ENCODE results near the gene GLMN. TPM values are rescaled to one million over a fixed set of nuclear protein-coding genes. Genes with fewer than 3 reads are reported as not detected.

The GLMN gene
- polyA plus RNA-seq, 5 donors, result 27.0 to 36.9 (median 29.7) TPM

DNA sequence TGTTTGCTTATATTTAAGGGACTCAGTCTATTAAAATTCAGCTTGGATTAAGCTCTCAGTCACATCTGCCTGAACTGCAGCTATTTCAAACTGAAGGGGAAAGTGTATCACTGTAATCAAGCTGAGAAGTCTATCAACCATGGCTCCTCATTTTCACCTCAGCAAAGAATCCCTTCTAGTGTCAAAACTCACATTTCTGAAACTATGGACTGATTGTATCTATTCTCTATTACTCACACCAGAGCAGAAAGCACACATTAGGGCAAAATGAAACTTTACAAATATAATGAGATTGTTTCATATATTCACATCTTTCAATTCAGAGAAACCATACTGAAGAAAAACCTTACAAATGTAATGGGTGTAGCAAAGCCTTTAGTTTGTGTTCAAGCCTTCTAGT lies 95.7 kb downstream of the GLMN start:
- no peak for DNase-seq

- no peak for DNase-seq
Observed at GRCh38 chr1:92201973-92202372, 96.8 kb downstream of the GLMN start.

Other genes with a start within 250 kb of the GLMN start
- under 1 TPM in 4 of 5 donors, not detected in 1; 0.35 to 0.79 (median 0.47) TPM for gene SETSIP, start 223.6 kb downstream of the GLMN start, polyA plus RNA-seq (ENCODE audit: insufficient read depth in 1 of 5, insufficient read length in 5 of 5, low replicate concordance in 1 of 5)
- gene BTBD8, start 218.6 kb downstream of the GLMN start, polyA plus RNA-seq (ENCODE audit: insufficient read depth in 1 of 5, insufficient read length in 5 of 5, low replicate concordance in 1 of 5), result 10 to 100 TPM in 2 of 5 donors, 1 to 10 TPM in 3; 4.1 to 14.1 (median 9.8) TPM
- gene C1orf146, start 81.1 kb downstream of the GLMN start, polyA plus RNA-seq (ENCODE audit: insufficient read depth in 1 of 5, insufficient read length in 5 of 5, low replicate concordance in 1 of 5), result under 1 TPM in 3 of 5 donors, not detected in 2; 0.14 to 0.37 (median 0.32) TPM
- gene RPAP2, start 72 bp upstream of the GLMN start, polyA plus RNA-seq (ENCODE audit: insufficient read depth in 1 of 5, insufficient read length in 5 of 5, low replicate concordance in 1 of 5), result 10 to 100 TPM; 21.1 to 37.5 (median 33.2) TPM
- under 1 TPM; 0.48 to 0.67 (median 0.55) TPM for gene GFI1, start 187.9 kb upstream of the GLMN start, polyA plus RNA-seq (ENCODE audit: insufficient read depth in 1 of 5, insufficient read length in 5 of 5, low replicate concordance in 1 of 5)

Measured in right lung (tissue), 5 donors.